GM23338 (cell line): ENCODE data around the gene PBOV1. TPM values are rescaled to one million over a fixed set of nuclear protein-coding genes. Genes with fewer than 3 reads are reported as not detected.

Experiments used
- ATAC-seq: fragments of 200-7000 bp; cut with Tn5 transposase; 3 replicates; pipeline ENCODE4 v1.9.1; 2020
- DNase-seq: peaks from one replicate; pipeline ENCODE4 v3.0.0-alpha.2; 2015; ENCODE audit warnings: low spot score
- H2AFZ ChIP-seq: fragments of 200-600 bp; sonication (generic); 2 replicates; pipeline ENCODE4 v1.8.0; 2016; ENCODE audit warnings: antibody characterized with exemption, mild to moderate bottlenecking, moderate library complexity
- H3F3A ChIP-seq: fragments of 200-600 bp; sonication (generic); replicated peaks from 2 replicates; pipeline ENCODE4 v1.8.0; 2017; ENCODE audit warnings: antibody characterized with exemption, mixed run types, low read depth
- H3K27ac ChIP-seq: fragments of 200-600 bp; sonication (generic); 2 replicates; pipeline ENCODE4 v1.6.1; 2016; ENCODE audit warnings: low read depth
- H3K27me3 ChIP-seq: fragments of 200-600 bp; sonication (generic); 2 replicates; pipeline ENCODE4 v1.8.0; 2016; ENCODE audit warnings: mild to moderate bottlenecking, mixed run types, moderate library complexity; ENCODE audit not compliant: insufficient read depth
- H3K36me3 ChIP-seq: fragments of 200-600 bp; sonication (generic); 2 replicates; pipeline ENCODE4 v1.8.0; 2016; ENCODE audit warnings: mild to moderate bottlenecking; ENCODE audit not compliant: insufficient read depth
- H3K4me1 ChIP-seq: fragments of 200-600 bp; sonication (generic); 2 replicates; pipeline ENCODE4 v1.8.0; 2016; ENCODE audit warnings: mild to moderate bottlenecking, moderate library complexity; ENCODE audit not compliant: insufficient read depth
- H3K4me2 ChIP-seq: fragments of 200-600 bp; sonication (generic); 2 replicates; pipeline ENCODE4 v1.7.1; 2017; ENCODE audit warnings: mixed run types
- H3K4me3 ChIP-seq: fragments of 200-600 bp; sonication (generic); 2 replicates; pipeline ENCODE4 v1.6.1; 2016; ENCODE audit warnings: mixed run types
- H3K79me2 ChIP-seq: fragments of 200-600 bp; sonication (generic); replicated peaks from 2 replicates; pipeline ENCODE4 v1.8.0; 2017; ENCODE audit warnings: mild to moderate bottlenecking; ENCODE audit not compliant: insufficient read depth
- H3K9me2 ChIP-seq: fragments of 200-600 bp; sonication (generic); 2 replicates; pipeline ENCODE4 v1.8.0; 2017; ENCODE audit not compliant: insufficient read depth
- H4K20me1 ChIP-seq: fragments of 200-600 bp; sonication (generic); replicated peaks from 2 replicates; pipeline ENCODE4 v1.8.0; 2017; ENCODE audit warnings: mild to moderate bottlenecking; ENCODE audit not compliant: insufficient read depth
- H3K27ac Mint-ChIP-seq: 2 replicates; pipeline ENCODE4 v1.8.0; 2020; ENCODE audit warnings: inconsistent platforms, mild to moderate bottlenecking, moderate library complexity, mixed read lengths
- H3K27me3 Mint-ChIP-seq: 3 replicates; pipeline ENCODE4 v1.8.0; 2022; ENCODE audit warnings: low read depth, mild to moderate bottlenecking, moderate library complexity, mixed read lengths, inconsistent platforms; ENCODE audit not compliant: insufficient read depth, poor library complexity
- H3K36me3 Mint-ChIP-seq: 3 replicates; pipeline ENCODE4 v1.8.0; 2021; ENCODE audit warnings: low read depth, mild to moderate bottlenecking, inconsistent platforms, moderate library complexity, mixed read lengths
- H3K4me1 Mint-ChIP-seq: 3 replicates; pipeline ENCODE4 v1.8.0; 2020; ENCODE audit warnings: mild to moderate bottlenecking, inconsistent platforms, mixed read lengths
- H3K4me3 Mint-ChIP-seq: 3 replicates; pipeline ENCODE4 v1.8.0; 2021; ENCODE audit warnings: moderate library complexity, mild to moderate bottlenecking, inconsistent platforms, mixed read lengths
- H3K9me3 Mint-ChIP-seq: 3 replicates; pipeline ENCODE4 v1.8.0; 2020; ENCODE audit warnings: moderate library complexity, mild to moderate bottlenecking, inconsistent platforms, mixed read lengths
- CREB1 ChIP-seq: fragments of 250-450 bp; sonication (Bioruptor Pico); IDR thresholded peaks from 2 replicates; pipeline ENCODE4 v1.5.0; 2020; ENCODE audit warnings: low read depth, mild to moderate bottlenecking, moderate library complexity
- EZH2 ChIP-seq: fragments of 200-600 bp; sonication (generic); IDR thresholded peaks from one replicate; pipeline ENCODE4 v1.8.0; 2017; ENCODE audit warnings: antibody characterized with exemption, mild to moderate bottlenecking, low read depth; ENCODE audit not compliant: unreplicated experiment
- EZH2phosphoT487 ChIP-seq: fragments of 200-600 bp; sonication (generic); IDR thresholded peaks from one replicate; pipeline ENCODE4 v1.8.1; 2018; ENCODE audit warnings: antibody characterized with exemption; ENCODE audit not compliant: unreplicated experiment
- JUNB ChIP-seq: IDR thresholded peaks from one replicate; pipeline ENCODE4 v1.6.1; 2016; ENCODE audit warnings: antibody characterized with exemption; ENCODE audit not compliant: unreplicated experiment
- NANOG ChIP-seq: IDR thresholded peaks from 2 replicates; pipeline ENCODE4 v1.6.1; 2016; ENCODE audit warnings: antibody characterized with exemption, borderline replicate concordance
- POLR2AphosphoS5 ChIP-seq: IDR thresholded peaks from 2 replicates; pipeline ENCODE4 v1.6.1; 2016; ENCODE audit warnings: antibody characterized with exemption, low read depth
- STAT1 ChIP-seq: IDR thresholded peaks from one replicate; pipeline ENCODE4 v1.6.1; 2016; ENCODE audit warnings: antibody characterized with exemption; ENCODE audit not compliant: unreplicated experiment
- ZNF114 ChIP-seq: fragments of 250-450 bp; sonication (Bioruptor Pico); IDR thresholded peaks from 2 replicates; pipeline ENCODE4 v1.5.0; 2020; ENCODE audit warnings: mild to moderate bottlenecking, moderate library complexity
- ZNF331 ChIP-seq: fragments of 250-450 bp; sonication (Bioruptor Pico); IDR thresholded peaks from 2 replicates; pipeline ENCODE4 v1.5.0; 2020; ENCODE audit warnings: low read depth, mild to moderate bottlenecking, moderate library complexity
- polyA plus RNA-seq: library from polyadenylated mRNA; unstranded; fragments of >200 nt; fragmentation: Nextera tagmentation; extraction: Ambion mirVana; gene quantifications from 2 replicates; pipeline ENCODE4 v1.2.1, GENCODE V29; 2016
- total RNA-seq: library from RNA; depleted of rRNA; stranded (reverse); fragments of >200 nt; shearing (Covaris generic); gene quantifications from 2 replicates; pipeline ENCODE4 v1.2.3, GENCODE V29; 2014
- TF ChIP-seq, protein P1 (sequence below), 2 experiments: fragments of 200-600 bp in 1 of 2; sonication (generic) in 1 of 2; conservative IDR thresholded peaks; 2 replicates each; pipeline versions ENCODE4 v1.5.1 to v1.6.1; 2016 to 2017; ENCODE audit warnings: antibody characterized with exemption in 2 of 2, low read depth in 2 of 2, mild to moderate bottlenecking in 2 of 2, moderate library complexity in 1 of 2
- TF ChIP-seq, protein P2 (sequence below): IDR thresholded peaks from 2 replicates; pipeline ENCODE4 v1.6.1; 2016; ENCODE audit warnings: antibody characterized with exemption
- TF ChIP-seq, protein P3 (sequence below): IDR thresholded peaks from one replicate; pipeline ENCODE4 v1.6.1; 2018; ENCODE audit warnings: antibody characterized with exemption; ENCODE audit not compliant: unreplicated experiment

PBOV1 gene
- total and polyA plus RNA-seq, 2 experiments from 2014 or later: not detected

DNA sequence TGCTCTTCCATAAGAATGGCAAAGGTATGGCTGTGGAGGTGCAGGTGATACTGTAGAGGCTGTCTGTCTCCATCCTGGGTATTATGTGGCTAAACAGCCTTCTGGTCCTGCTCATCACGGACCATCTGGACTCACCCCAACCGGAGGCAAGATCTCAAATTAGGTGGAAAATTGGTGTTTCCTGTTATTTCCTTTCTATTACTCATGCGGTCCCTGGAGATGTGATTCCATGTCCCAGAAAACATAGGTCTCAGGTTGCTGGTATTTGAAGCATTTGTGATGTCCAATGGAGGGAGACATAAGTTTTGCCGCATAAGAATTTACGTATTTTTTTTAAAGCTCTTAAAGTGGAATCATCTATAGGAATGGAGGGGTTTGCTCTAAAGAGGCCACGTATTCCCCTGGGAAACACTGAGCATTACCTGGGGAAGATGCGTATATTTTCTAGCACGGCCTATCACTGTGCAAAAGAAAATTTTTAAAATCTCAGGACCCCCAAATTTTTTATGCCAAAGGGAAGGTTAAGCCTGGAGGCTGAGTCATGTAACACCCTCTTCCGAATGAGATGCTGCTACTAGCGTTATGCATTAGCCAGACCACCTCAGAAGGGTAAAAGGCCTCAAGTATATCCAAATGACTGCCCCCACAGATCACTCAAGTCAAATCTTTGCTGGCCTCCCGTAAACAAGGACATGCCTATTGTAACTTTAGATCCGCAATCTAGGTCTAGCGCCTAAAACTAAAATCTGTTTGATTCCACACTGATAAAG lies 22.4 kb upstream of the PBOV1 start (continued):
- TF ChIP-seq STAT1 (no peak), NANOG (no peak), EZH2phosphoT487 (no peak), ZNF331 (CRISPR knock-in tag) (no peak)

DNA sequence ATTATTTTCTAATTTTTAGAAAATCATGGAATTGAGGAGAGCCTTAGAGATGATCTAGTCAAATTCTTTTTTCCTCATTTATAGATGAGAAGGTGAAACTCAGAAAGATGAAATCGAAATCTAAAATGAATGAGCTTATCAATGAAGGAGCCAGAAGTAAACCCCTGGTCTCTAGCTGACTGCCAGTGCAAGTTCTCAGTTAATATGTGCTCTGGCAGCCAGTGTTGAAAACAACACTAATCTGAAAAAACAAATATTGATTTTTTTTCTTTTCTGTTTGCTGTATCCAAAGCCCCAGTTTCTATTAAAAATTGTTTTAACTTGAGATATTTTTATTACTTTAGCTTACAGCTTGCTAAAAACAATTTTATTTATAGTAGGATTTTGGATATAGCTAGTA lies 21.5 kb upstream of the PBOV1 start:
- no peaks in the 10 kb centered on the region for H3K27me3 Mint-ChIP-seq
- H3K4me3 ChIP-seq: no peak overlapping the region
- TF ChIP-seq JUNB (no peak), ZNF331 (CRISPR knock-in tag) (no peak), EZH2phosphoT487 (no peak), CREB1 (CRISPR knock-in tag) (no peak), POLR2AphosphoS5 (no peak), EZH2 (no peak), NANOG (no peak), ZNF114 (CRISPR knock-in tag) (no peak)
- TF ChIP-seq, protein P1, sequence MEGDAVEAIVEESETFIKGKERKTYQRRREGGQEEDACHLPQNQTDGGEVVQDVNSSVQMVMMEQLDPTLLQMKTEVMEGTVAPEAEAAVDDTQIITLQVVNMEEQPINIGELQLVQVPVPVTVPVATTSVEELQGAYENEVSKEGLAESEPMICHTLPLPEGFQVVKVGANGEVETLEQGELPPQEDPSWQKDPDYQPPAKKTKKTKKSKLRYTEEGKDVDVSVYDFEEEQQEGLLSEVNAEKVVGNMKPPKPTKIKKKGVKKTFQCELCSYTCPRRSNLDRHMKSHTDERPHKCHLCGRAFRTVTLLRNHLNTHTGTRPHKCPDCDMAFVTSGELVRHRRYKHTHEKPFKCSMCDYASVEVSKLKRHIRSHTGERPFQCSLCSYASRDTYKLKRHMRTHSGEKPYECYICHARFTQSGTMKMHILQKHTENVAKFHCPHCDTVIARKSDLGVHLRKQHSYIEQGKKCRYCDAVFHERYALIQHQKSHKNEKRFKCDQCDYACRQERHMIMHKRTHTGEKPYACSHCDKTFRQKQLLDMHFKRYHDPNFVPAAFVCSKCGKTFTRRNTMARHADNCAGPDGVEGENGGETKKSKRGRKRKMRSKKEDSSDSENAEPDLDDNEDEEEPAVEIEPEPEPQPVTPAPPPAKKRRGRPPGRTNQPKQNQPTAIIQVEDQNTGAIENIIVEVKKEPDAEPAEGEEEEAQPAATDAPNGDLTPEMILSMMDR (conservative IDR thresholded peaks at IDR 0.05; ENCODE audit: low read depth in 2 of 2): no peak
- TF ChIP-seq, protein P2, sequence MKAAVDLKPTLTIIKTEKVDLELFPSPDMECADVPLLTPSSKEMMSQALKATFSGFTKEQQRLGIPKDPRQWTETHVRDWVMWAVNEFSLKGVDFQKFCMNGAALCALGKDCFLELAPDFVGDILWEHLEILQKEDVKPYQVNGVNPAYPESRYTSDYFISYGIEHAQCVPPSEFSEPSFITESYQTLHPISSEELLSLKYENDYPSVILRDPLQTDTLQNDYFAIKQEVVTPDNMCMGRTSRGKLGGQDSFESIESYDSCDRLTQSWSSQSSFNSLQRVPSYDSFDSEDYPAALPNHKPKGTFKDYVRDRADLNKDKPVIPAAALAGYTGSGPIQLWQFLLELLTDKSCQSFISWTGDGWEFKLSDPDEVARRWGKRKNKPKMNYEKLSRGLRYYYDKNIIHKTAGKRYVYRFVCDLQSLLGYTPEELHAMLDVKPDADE: no peak
- TF ChIP-seq, protein P3, sequence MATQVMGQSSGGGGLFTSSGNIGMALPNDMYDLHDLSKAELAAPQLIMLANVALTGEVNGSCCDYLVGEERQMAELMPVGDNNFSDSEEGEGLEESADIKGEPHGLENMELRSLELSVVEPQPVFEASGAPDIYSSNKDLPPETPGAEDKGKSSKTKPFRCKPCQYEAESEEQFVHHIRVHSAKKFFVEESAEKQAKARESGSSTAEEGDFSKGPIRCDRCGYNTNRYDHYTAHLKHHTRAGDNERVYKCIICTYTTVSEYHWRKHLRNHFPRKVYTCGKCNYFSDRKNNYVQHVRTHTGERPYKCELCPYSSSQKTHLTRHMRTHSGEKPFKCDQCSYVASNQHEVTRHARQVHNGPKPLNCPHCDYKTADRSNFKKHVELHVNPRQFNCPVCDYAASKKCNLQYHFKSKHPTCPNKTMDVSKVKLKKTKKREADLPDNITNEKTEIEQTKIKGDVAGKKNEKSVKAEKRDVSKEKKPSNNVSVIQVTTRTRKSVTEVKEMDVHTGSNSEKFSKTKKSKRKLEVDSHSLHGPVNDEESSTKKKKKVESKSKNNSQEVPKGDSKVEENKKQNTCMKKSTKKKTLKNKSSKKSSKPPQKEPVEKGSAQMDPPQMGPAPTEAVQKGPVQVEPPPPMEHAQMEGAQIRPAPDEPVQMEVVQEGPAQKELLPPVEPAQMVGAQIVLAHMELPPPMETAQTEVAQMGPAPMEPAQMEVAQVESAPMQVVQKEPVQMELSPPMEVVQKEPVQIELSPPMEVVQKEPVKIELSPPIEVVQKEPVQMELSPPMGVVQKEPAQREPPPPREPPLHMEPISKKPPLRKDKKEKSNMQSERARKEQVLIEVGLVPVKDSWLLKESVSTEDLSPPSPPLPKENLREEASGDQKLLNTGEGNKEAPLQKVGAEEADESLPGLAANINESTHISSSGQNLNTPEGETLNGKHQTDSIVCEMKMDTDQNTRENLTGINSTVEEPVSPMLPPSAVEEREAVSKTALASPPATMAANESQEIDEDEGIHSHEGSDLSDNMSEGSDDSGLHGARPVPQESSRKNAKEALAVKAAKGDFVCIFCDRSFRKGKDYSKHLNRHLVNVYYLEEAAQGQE: no peak

More for the DNA sequence above, 21.5 kb upstream of the PBOV1 start:
- no peak for DNase-seq
- no peaks in the 10 kb centered on the region; the same call in 1 of the 2 replicates for H3K4me1 ChIP-seq
- no peaks in the 10 kb centered on the region for H3K36me3 ChIP-seq
- H3K27me3 ChIP-seq: no peaks in the 10 kb centered on the region
- H2AFZ ChIP-seq: no peak overlapping the region
- no peak overlapping the region for H3K4me2 ChIP-seq
- Mint-ChIP-seq H3K4me1 (peaks cover 20% of the 10 kb centered on the region), H3K36me3 (no peaks in the 10 kb centered on the region), H3K9me3 (no peaks in the 10 kb centered on the region), H3K27ac (no peak overlapping the region), H3K4me3 (no peak overlapping the region)
- no peaks in the 10 kb centered on the region for H3F3A ChIP-seq
- H3K79me2 ChIP-seq: no peaks in the 10 kb centered on the region
- no peak overlapping the region for H3K27ac ChIP-seq
- no peak for ATAC-seq
- H3K9me2 ChIP-seq: no peaks in the 10 kb centered on the region
- H4K20me1 ChIP-seq: no peaks in the 10 kb centered on the region
